Hematopoietic multipotent progenitor cell treated with erythropoietin and hydrocortisone succinate and interleukin-3 and kit ligand, for 8 days (in vitro differentiated cells): ENCODE measurements around the gene LAMTOR5.
A peak's percentile ranks its signal among the peaks of the same experiment; 100 is the strongest.
"Not testable (repeated sequence)": the region's sequence is repeated elsewhere in the genome, so short reads cannot be mapped to it uniquely, and the experiment has no call there.

Experiments
- DNase-seq: peaks from one replicate; pipeline ENCODE4 v3.0.0-alpha.2; 2015

Gene LAMTOR5

DNA sequence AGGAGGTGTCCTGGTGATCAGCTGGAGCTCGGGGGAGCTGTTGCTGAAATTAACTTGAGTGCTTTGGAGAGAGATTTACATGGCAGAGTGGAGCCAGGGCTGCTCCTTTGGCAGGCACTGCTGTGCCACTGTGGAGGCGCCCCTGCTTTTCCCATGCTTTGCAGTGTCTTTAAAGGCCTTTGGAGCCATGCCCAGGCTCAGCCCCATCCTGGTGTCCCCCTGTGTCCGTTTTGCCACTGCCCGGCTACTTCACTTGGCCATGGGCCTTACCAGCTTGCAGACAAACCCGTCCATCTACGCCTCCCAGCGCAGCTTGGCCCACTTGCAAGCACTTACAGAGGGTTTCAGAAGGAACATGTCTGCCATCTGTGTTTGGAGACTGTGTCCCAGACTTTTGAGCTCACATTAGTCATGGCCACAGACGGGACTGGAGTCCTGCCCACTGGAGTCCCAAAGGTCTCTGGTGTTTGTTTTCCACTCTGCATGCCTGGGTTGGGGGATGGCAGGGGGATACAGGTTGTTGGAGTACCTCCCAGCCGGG is 18.2 kb upstream of the LAMTOR5 start:
- DNase-seq = no peak

DNA sequence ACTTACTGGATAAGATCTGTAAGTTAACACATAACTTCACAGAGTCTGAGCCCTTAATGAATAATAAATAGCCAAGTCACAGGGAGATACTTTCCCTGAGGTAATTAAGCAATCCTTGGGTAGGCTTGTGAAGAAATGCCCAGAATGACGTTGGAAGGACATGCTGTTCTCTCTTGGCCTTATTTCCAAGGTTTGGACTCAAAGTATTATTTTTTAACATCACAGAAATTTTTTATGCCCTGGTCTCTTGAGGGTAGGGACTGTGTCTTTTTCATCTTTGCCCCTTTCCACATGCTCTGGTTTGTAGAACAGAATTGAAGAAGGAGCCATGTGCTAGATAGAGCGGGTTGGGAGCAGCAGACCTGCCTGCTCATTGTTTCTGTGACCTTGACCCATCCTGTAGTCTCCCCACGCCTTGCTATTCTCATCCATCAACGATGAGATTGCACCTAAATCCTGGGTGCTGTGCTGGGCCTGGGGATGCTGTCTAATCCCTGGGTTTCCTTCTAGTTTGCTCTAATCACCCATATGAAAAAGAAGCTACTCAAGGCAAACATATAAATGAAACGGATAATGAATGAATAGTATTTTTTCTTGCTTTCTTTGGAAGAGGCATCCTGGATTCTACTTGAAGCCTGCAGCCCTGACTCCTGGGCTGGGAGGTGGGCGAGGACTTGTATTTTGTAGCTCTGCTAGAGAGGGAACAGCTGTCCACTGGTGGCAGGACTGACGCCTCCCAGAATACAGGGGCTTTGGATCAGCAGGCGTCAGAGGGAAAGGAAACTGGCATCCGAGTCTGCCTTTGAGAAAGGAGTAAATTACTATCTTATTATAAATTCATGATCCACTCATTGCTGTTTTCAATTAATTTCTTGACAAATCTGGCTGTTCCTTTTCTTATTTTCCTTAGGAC is 17.5 kb upstream of the LAMTOR5 start:
- DNase-seq = no peak

DNA sequence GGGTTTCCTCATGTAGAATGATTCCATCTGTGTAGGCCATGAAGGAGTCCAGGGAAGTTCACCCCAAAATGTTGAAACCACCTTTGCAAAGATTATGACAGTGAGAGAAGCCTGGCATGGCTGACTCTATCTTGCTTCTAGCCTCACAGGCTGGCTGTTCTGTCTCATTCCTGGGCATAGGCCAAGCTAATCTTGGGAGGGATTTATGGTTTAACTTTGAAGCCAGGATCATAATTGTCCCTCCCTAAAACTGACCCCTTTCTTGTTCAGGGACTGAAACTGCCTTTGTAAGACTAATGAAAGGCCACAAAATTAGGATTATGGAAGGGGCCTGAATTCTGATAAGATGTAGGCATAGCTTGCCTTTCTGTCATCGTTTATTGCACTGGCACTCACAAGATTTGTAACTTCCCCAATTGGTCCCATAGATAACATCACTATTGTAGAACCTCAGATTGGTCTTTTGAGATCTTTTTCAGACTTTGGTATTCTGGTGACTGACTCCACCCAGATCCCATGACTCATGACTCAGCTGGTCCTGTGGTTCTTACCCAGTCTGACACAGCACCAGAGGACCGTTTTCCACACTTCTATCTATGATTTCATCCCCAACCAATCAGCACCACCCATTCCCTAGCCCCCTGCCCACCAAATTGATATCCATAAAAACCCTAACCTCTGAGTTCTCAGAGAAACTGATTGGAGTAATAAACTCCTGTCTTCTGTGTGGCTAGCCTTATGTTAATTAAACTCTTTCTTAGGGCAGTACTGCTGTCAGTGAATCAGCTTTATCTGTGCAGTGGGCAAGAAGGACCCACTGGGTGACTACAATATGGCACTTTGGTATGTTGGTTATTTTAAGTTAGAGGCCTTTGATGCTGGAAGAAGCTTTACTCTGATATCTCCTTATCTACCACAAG is 13.6 kb upstream of the LAMTOR5 start:
- DNase-seq = peak; percentile 65

DNA sequence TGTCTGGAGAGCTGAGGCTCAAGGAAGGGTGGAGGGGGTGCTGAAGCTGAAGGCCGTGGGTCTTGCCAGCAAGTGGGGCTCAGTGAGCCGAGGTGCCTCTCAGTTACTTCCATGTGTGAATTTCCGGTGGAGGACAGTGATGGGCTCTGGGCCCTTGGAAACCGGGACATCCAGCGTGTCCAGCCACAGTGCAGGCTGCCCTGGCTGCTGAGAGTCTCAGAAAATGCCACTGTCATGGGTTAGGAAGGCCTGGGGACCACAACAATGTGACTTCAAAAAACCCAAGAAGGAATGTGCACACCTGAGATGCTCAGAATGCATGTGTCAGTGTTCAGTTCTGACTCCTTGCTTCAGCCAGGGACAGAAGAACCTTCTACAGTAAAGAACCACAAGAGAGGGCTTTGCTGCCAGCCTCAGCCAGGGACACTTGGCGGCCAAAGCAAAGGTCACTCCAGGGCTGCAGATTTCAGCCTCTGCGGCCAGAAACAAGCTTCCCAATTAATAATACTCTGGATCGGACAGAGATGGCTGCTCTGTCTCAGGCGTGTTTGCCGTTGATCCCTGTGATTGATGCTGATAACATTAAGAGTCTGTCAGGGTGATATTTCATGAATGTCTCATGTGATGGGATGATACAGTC is 12.6 kb upstream of the LAMTOR5 start:
- no peak for DNase-seq

DNA sequence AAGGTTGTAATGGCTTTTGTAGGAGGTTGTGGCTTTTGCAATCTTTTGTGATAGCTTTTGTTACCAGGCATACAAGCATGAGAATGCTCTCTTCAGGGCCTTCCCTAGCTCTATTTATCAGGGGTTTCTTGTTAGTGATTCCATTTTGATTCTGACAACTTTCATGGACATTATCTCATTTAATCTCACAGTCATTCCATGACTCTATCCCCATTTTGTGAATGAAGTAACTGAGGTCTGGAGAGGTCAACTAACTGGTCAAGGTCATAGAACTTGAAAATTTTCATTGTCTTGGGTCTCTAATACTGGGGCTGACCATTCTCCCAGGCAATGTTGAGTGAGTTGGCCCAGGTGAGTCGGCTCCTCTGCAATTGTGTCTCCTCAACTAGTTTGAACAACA is 11.2 kb upstream of the LAMTOR5 start:
- no peak for DNase-seq

DNA sequence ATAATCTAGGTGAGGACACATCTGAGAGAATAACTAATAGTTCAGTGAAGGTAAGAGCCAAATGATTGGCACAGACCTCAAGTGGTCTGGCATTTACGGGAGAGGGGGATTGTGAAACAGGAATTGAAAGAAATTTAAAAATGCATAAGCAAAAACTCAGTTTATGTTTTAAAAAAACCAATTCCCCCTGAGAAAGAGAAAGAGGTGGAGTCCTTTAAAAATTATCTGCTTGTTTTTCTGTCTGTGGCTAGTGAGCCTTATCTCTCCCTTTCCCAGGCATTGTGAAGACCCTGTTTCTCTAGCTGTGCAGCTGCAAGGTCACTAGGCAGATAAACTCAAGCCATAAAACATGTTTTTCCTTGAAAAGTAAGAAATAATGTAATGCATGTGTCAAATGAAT is 5.6 kb upstream of the LAMTOR5 start:
- DNase-seq = peak; percentile 65

DNA sequence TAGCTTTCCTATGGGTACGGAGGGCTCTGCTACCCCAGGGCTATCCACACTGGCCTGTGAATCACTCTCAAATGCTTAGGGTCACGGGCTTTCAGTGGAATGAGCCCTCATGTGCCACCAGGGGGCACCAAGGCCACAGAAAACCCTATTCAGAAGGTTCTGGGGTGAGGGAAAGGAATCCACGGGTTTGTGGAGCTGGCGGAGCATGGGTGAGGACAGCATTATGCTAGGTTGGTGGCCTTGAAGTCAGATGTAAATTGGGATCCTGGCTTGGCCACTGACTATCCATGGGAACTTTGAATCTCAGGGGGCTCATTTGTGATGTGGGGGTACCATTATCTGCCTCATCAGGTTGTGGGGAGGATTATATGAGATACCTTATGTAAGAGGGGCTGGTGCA is 5.1 kb upstream of the LAMTOR5 start:
- DNase-seq = peak; percentile 92

DNA sequence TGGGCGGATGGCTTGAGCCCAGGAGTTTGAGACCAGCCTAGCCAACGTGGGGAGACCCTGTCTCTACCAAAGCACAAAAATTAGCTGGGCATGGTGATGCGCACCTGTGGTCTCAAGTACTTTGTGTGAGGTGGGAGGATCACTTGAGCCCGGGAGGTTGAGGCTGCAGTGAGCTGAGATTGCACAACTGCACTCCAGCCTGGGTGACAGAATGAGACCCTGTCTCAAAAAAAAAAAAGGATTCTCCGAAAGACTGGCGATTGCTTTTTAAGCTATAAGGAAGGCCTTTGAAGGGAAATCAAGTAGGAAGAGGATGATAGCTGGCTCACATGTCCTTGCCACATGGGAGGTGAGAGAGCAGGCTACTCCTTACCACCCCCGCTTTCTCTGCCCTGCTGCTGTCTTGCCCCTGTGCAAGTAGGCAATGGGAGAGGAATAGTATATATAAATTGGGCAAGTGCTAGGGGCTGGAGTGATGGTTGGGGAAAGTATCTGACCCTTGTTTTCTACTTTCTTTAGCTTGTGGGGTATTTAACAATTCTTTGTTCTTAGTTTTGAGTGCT is 3.8 kb upstream of the LAMTOR5 start:
- DNase-seq = no peak

DNA sequence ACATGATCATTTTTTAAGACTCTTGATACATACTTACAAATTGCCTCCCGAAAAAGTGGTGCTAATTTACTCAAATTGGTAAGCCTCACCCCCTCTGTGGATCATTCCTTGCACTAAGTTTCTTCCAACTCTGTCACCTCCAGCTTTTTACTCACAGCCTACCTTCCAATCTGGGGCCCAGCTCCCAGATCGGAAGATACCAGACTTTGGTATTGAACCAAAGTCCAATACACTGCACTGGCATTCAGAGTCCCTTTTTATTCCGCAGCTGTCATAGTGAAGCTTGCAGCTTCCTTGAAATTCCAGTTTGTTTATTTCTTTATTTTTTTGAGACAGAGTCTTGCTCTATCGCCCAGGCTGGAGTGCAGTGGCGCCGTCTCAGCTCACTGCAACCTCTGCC is 1.8 kb upstream of the LAMTOR5 start:
- DNase-seq = no peak

DNA sequence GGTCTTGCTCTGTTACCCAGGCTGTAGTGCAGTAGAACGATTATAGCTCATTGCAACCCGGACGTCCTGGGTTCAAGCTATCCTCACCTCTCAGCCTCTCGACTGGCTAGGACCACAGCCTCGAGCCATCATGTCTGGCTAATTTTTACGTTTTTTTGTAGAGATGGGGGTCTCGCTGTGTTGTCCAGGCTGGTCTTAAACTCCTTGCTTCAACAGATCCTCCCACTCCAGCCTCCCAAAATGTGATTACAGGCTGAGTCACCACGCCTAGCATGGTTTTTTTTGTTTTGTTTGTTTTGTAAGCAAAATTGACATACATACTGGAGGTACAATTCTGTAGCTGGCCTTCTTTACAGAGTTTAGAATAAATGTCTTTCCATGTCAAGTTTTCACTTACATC is 994 bp upstream of the LAMTOR5 start:
- DNase-seq = no peak

DNA sequence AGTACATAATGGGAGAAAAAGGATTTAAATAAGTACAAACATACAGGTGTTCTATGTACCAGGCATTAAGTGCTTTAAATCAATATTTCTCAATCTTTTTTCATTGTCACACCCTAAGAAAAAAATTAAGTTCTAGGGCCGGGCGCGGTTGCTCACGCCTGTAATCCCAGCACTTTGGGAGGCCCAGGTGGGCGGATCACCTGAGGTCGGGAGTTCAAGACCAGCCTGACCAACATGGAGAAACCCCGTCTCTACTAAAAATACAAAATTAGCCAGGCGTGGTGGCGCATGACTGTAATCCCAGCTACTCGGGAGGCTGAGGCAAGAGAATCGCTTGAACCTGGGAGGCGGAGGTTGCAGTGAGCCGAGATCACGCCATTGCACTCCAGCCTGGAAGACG is 1.1 kb downstream of the LAMTOR5 start:
- not testable (repeated sequence) for DNase-seq

DNA sequence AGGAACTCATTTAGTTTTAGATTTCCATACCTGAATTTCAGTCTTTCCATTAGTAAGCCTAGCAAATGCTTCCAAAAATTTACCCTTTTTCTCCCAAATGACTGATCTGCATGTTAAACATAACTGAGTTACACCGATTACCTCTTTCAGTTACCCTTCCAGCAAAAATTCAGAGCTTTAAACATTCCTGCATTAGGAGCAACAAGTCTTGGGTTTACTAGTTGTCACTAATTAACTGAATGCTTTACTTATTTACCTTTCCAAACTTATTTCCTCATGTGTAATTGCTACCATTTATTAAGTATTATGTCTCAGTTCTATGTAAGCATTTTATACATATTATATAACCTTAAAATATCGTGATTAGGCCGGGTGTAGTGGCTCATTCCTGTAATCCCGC is 3.1 kb downstream of the LAMTOR5 start:
- no peak for DNase-seq

DNA sequence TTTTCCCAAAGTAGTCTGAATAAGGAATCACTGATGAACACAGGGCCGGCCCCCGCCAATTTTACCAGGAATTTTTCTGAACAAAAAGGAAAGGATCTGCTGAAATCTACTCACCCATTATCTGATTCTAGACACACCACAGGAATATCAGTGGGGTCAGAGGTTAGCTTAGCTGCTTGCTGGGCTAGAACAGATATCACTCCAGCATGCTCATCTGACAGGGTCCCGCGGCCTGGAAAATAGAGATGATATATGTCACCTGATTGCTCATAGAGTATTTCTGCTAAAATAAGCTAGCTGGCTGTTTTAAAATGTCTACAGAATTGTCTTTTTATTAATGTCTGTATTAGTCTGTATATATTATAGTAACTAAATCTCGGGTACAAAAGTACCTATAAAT is 3.7 kb downstream of the LAMTOR5 start:
- no peak for DNase-seq

DNA sequence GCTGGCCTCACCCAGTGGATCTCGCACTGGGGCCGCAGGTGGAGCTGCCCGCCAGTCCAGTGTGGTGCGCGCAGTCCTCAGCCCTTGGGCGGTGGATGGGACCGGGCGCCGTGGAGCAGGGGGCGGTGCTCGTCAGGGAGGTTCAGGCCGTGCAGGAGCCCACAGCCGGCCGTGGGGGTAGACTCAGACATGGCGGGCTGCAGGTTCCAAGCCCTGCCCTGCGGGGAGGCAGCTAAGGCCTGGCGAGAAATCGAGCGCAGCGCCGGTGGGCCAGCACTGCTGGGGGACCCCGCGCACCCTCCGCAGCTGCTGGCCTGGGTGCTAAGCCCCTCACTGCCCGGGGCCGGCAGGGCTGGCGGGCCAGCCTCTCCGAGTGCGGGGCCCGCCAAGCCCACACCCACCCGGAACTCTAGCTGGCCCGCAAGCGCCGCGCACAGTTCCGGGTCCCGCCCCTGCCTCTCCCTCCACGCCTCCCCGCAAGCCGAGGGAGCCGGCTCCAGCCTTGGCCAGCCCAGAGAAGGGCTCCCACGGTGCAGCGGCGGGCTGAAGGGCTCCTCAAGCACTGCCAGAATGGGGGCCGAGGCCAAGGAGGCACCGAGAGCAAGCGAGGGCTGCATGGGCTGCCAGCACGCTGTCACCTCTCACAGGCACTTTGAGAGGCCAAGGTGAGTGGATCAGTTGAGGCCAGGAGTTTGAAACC is 11.1 kb downstream of the LAMTOR5 start:
- not testable (repeated sequence) for DNase-seq

DNA sequence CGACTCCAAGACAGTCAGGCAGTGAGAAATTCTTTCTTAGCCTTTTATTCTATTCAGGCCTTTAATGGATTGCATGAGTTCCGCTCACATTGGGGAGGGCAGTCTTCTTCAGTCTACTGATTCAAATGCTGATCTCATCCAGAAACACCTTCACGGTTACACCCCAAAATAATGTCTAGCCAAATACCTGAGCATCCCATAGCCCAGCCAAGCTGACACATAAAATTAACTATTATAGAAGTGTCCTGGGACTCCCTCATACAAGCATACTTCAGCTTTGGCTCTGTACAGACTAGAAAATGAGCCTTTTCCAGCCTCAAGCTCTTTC is 13.0 kb downstream of the LAMTOR5 start:
- no peak for DNase-seq

DNA sequence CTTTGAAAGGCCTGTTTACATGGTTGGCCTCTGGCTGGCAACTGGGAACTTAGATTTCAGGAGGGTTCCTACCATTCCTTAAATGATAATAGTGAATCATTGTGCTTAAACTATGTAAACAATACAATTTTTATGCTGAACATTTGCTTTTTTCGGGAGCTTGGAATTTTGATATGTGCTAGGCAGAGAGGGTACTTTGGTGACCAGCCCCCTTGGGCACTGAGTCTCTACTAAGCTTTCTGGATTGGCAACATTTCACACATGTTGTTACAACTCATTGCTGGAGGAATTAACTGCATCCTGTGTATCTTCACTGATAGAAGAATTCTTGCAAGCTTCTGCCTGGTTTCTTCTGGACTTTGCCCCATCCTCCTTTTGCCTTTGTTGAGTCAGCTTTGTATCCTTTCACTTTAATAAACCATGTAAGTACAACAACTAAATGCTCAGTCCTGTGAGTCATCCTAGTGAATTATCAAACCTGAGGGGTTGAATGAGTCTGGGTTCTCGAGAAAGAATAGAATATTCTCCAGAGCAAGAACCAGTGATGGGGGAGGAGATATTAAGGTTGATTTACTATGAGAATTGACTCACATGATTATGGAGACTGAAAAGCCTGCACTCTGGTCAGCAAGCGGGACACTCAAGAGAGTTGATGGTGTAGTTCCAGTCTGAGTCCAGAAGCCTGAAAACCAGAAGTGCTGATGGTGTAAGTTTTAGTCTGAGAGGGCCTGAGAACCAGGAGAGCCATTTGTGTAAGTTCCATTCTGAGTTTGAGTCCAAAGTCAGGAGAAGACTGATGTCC is 13.6 kb downstream of the LAMTOR5 start:
- no peak for DNase-seq

DNA sequence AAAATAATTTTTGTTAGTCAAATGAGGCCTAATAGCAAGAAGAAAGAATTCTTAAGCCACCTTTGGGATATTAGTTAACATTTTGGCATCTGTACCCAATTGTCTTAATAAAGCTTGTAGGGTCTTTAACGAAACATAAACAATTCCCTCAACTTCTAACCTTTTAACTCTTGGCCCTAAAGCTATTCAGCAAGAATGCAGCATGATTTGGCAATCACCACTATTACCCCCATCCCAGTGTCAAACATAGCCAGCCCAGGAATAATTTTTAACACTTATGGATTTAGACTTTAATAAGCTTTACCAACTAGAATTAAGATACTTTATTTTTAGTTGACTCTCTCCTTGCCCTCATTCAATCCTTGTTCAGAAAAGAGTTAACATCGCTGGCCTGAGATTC is 14.2 kb downstream of the LAMTOR5 start:
- DNase-seq = no peak

DNA sequence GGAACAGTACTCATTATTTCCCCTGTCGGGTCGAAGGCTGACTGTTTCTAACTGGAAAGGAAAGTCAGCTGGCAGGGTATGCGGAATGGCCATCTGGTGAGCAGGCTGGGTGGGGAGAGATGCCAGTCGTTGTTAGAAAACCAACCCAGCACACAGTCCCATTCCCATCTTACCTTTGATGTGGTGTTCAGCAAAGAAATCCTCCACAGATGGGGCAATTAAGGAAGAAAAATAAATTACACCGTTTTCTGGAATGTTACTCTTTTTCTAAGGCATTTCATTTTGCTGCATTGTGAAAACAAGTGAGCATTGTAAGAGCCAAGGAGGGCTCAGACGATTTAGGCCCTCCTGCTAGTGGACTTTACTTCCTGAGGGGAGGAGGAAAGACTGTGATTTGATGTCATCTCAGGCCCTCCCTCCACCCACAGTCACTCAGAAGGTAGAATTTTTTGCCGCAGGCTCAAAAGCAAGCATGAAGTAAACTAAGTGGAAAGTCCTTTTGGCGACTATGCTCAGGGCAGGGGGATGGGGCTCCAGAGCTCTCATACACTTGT is 16.7 kb downstream of the LAMTOR5 start, which contains the start of gene SLC16A4:
Gene SLC16A4 (minus strand): TSS at position 335 of the 554 bp plus-strand sequence. CDS start 1,703 bp downstream, outside the sequence.
- no peak for DNase-seq

DNA sequence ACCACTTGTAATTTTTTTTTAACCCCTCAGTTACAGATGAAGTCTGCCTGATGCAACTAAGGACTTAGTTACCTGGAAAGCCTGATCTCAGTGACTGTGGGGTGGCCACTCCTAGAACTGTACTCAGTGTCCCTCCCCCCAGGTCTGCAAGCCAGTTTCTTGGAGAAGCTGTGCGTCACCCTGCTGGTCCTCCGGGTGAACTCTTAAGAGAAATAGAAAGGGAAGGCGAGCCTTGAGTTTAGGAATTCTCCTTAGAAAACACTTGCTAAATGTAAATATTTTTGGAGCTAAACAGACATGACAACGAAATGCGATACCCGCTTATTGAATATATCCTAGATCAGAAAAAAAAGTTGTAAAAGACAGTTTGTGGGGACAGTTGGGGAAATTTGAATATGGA is 17.4 kb downstream of the LAMTOR5 start:
- no peak for DNase-seq

DNA sequence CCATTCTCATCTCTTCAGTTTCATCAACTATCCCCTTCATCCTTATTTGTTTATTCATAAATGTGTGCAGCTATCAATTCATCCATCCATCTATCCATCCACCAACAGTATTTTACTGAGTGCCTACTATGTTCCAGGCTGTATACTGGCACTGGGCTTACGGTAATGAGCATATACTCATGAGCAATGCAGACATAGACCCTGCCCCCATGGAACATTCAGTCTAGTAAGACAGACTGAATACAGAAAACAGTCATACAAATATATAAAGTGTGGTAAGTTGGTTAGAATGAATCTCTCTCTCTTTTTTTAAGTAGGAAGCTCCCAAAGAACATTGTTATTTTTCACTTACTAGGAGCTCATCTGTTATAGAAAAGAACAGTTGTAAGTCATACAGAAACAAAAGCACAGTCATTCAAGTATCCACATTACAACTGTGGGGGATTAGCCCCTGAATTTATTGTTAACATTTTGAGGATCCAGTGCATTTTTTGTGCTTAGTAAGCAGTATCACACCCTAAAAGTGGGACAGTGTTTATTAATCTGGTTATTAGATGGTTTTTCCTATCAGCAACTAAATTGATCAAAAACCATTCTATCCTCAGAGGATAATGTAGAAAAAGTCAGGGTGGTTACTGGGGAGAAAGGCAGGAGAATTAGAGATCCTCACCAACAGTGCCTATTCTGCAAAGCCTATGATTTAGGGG is 20.3 kb downstream of the LAMTOR5 start:
- DNase-seq = no peak
